ENCODE data around the gene CYP4F3. TPM values are rescaled to one million over a fixed set of nuclear protein-coding genes. Genes with fewer than 3 reads are reported as not detected.

The CYP4F3 gene
- total and polyA plus RNA-seq, 2 of the 13 experiments (the other 11 are each of a cell fraction or from before 2014, with no cell fraction given): 17.8 to 22.8 TPM

- TF ChIP-seq ZFP1 (CRISPR knock-in tag; IDR thresholded peaks at IDR 0.05) (no peak), IKZF4 (CRISPR knock-in tag; IDR thresholded peaks at IDR 0.05; ENCODE audit: borderline replicate concordance, low read depth, not compliant biosample characterization) (no peak), ATF4 (CRISPR knock-in tag; IDR thresholded peaks at IDR 0.05) (no peak), UBTF (CRISPR knock-in tag; IDR thresholded peaks at IDR 0.05) (0 out of 2 replicates have a peak, but pooled peaks have one; percentile 33), ZNF512B (CRISPR knock-in tag; IDR thresholded peaks at IDR 0.05; ENCODE audit: borderline replicate concordance) (no peak), SKIL (CRISPR knock-in tag; IDR thresholded peaks at IDR 0.05; ENCODE audit: borderline replicate concordance) (no peak), ZNF276 (CRISPR knock-in tag; IDR thresholded peaks at IDR 0.05; ENCODE audit: low read depth) (no peak), REPIN1 (CRISPR knock-in tag; IDR thresholded peaks at IDR 0.05; ENCODE audit: borderline replicate concordance, low read depth) (peak; percentile 57; the same call in 1 of the 2 replicates), MNT (IDR thresholded peaks at IDR 0.05) (no peak), RBM22 (optimal IDR thresholded peaks at IDR 0.05; ENCODE audit: low read length) (no peak), SIN3A (IDR thresholded peaks at IDR 0.05; ENCODE audit: borderline replicate concordance, low read depth, low read length) (no peak), BHLHE40 (IDR thresholded peaks at IDR 0.05; ENCODE audit: low read length) (no peak), ZNF800 (CRISPR knock-in tag; IDR thresholded peaks at IDR 0.05) (no peak), HDAC6 (IDR thresholded peaks at IDR 0.05; ENCODE audit: low read depth, low read length) (no peak), RAD21 (CRISPR knock-in tag; IDR thresholded peaks at IDR 0.05) (peak; percentile 28; the same call in 1 of the 2 replicates)
Observed at GRCh38 chr19:15702534-15702930, 61.8 kb downstream of the CYP4F3 start (continued).

Measured in HepG2 (cell line).